DOHH2 (cell line): Measurements from ENCODE around the gene ZFPL1.
"Not testable (repeated sequence)": the region's sequence is repeated elsewhere in the genome, so short reads cannot be mapped to it uniquely, and the experiment has no call there.

Source experiments
- H3F3A ChIP-seq: fragments of 200-600 bp; sonication (generic), shearing (Covaris generic); 2 replicates; pipeline ENCODE4 v1.6.0; 2016; ENCODE audit warnings: antibody characterized with exemption, mild to moderate bottlenecking; ENCODE audit not compliant: control insufficient read depth, insufficient read depth
- H3K27ac ChIP-seq: fragments of 200-600 bp; sonication (generic); 2 replicates; pipeline ENCODE4 v1.5.1; 2014; ENCODE audit warnings: low read depth, mild to moderate bottlenecking, low read length, moderate library complexity
- H3K27me3 ChIP-seq: fragments of 200-600 bp; sonication (generic); 2 replicates; pipeline ENCODE4 v1.6.1; 2014; ENCODE audit warnings: mild to moderate bottlenecking, low read length, mixed read lengths; ENCODE audit not compliant: control insufficient read depth
- H3K36me3 ChIP-seq: fragments of 200-600 bp; sonication (generic); 2 replicates; pipeline ENCODE4 v1.6.1; 2014; ENCODE audit warnings: mild to moderate bottlenecking, low read length, moderate library complexity, mixed read lengths; ENCODE audit not compliant: control insufficient read depth
- H3K4me1 ChIP-seq: fragments of 200-600 bp; sonication (generic); 2 replicates; pipeline ENCODE4 v1.6.1; 2014; ENCODE audit warnings: mild to moderate bottlenecking, low read length, mixed read lengths; ENCODE audit not compliant: control insufficient read depth
- H3K4me2 ChIP-seq: fragments of 200-600 bp; sonication (generic); 2 replicates; pipeline ENCODE4 v1.6.0; 2014; ENCODE audit warnings: mild to moderate bottlenecking, low read length, moderate library complexity
- H3K4me3 ChIP-seq: fragments of 200-600 bp; sonication (generic); 2 replicates; pipeline ENCODE4 v1.5.1; 2014; ENCODE audit warnings: mild to moderate bottlenecking, low read length, mixed read lengths
- H3K79me2 ChIP-seq: fragments of 200-600 bp; sonication (generic); 2 replicates; pipeline ENCODE4 v1.6.1; 2014; ENCODE audit warnings: mild to moderate bottlenecking, low read length, mixed read lengths; ENCODE audit not compliant: control insufficient read depth
- H3K9me2 ChIP-seq: fragments of 200-600 bp; sonication (generic); replicated peaks from 2 replicates; pipeline ENCODE4 v1.6.1; 2014; ENCODE audit warnings: mild to moderate bottlenecking, low read length, mixed read lengths; ENCODE audit not compliant: control insufficient read depth
- H3K9me3 ChIP-seq: fragments of 200-600 bp; sonication (generic); 2 replicates; pipeline ENCODE4 v1.6.1; 2014; ENCODE audit warnings: antibody characterized with exemption, low read length, mixed read lengths; ENCODE audit not compliant: control insufficient read depth, insufficient read depth
- H4K20me1 ChIP-seq: fragments of 200-600 bp; sonication (generic); 2 replicates; pipeline ENCODE4 v1.6.0; 2014; ENCODE audit warnings: low read depth, mild to moderate bottlenecking, antibody characterized with exemption, low read length, moderate library complexity; ENCODE audit not compliant: control insufficient read depth, insufficient read depth
- CTCF ChIP-seq: fragments of 200-600 bp; sonication (generic); IDR thresholded peaks from one replicate; pipeline ENCODE4 v1.5.1; 2014; ENCODE audit warnings: antibody characterized with exemption, mild to moderate bottlenecking, low read depth, low read length; ENCODE audit not compliant: poor library complexity, severe bottlenecking
- EZH2phosphoT487 ChIP-seq: fragments of 200-600 bp; sonication (generic); IDR thresholded peaks from 2 replicates; pipeline ENCODE4 v1.6.1; 2017; ENCODE audit warnings: borderline replicate concordance, mild to moderate bottlenecking, antibody characterized with exemption, low read length, moderate library complexity, mixed read lengths

The ZFPL1 gene

GRCh38 chr11:65116370-65117205 lies 32.6 kb downstream of the ZFPL1 start:
- Histone ChIP-seq H3K4me1 (peaks cover 74% of the 10 kb centered on the region), H3K79me2 (peaks cover 77% of the 10 kb centered on the region), H3K36me3 (peaks cover 76% of the 10 kb centered on the region), H3F3A (peaks cover 45% of the 10 kb centered on the region), H3K4me2 (peak overlapping the region; percentile 91), H3K9me2 (no peaks in the 10 kb centered on the region), H3K27ac (peak overlapping the region; percentile 80), H3K27me3 (no peaks in the 10 kb centered on the region), H3K4me3 (peak overlapping the region; percentile 85), H3K9me3 (no peaks in the 10 kb centered on the region), H4K20me1 (peaks cover 3% of the 10 kb centered on the region; the same call in 1 of the 2 replicates)
- TF ChIP-seq CTCF (no peak), EZH2phosphoT487 (no peak)

GRCh38 chr11:65117206-65118096 lies 33.4 kb downstream of the ZFPL1 start, which contains the start of gene ZNHIT2:
Gene ZNHIT2, minus strand, starts transcription at chr11:65117701. Its CDS starts 48 bp downstream, at chr11:65117653.
- H3K9me3 ChIP-seq, result no peaks in the 10 kb centered on the region
- peak within 1 kb of the TSS; percentile 91 for H3K4me2 ChIP-seq
- TF ChIP-seq CTCF (peak; percentile 83), EZH2phosphoT487 (no peak)
- H3F3A ChIP-seq, result peaks cover 45% of the 10 kb centered on the region
- H3K27ac ChIP-seq, result peak within 1 kb of the TSS; percentile 86
- peak within 1 kb of the TSS; percentile 85 for H3K4me3 ChIP-seq
- H3K9me2 ChIP-seq, result no peaks in the 10 kb centered on the region
- peaks cover 80% of the 10 kb centered on the region for H3K79me2 ChIP-seq
- peaks cover 74% of the 10 kb centered on the region for H3K4me1 ChIP-seq
- peaks cover 3% of the 10 kb centered on the region; the same call in 1 of the 2 replicates for H4K20me1 ChIP-seq
- H3K27me3 ChIP-seq, result no peaks in the 10 kb centered on the region
- peaks cover 81% of the 10 kb centered on the region for H3K36me3 ChIP-seq

GRCh38 chr11:65118097-65118837 lies 34.2 kb downstream of the ZFPL1 start:
- H3F3A ChIP-seq, result peaks cover 42% of the 10 kb centered on the region
- peaks cover 87% of the 10 kb centered on the region for H3K36me3 ChIP-seq
- H3K27ac ChIP-seq, result peak overlapping the region; percentile 86

GRCh38 chr11:65118891-65119669 lies 35.1 kb downstream of the ZFPL1 start:
- not testable (repeated sequence) for H3K27me3 ChIP-seq, H3K9me2 ChIP-seq, H3K4me3 ChIP-seq, H4K20me1 ChIP-seq, H3K9me3 ChIP-seq
- H3K79me2 ChIP-seq, result peaks cover 82% of the 10 kb centered on the region
- peaks cover 36% of the 10 kb centered on the region for H3F3A ChIP-seq
- H3K4me1 ChIP-seq, result peaks cover 71% of the 10 kb centered on the region
- peak overlapping the region; percentile 86 for H3K4me2 ChIP-seq
- peak overlapping the region; percentile 86 for H3K27ac ChIP-seq
- peaks cover 85% of the 10 kb centered on the region for H3K36me3 ChIP-seq

More at GRCh38 chr11:65118097-65118837, 34.2 kb downstream of the ZFPL1 start:
- peak overlapping the region; percentile 44 for H3K4me3 ChIP-seq
- no peaks in the 10 kb centered on the region for H3K27me3 ChIP-seq
- H3K9me3 ChIP-seq, result no peaks in the 10 kb centered on the region
- H3K4me2 ChIP-seq, result peak overlapping the region; percentile 46
- H3K9me2 ChIP-seq, result no peaks in the 10 kb centered on the region
- peaks cover 73% of the 10 kb centered on the region for H3K4me1 ChIP-seq
- TF ChIP-seq CTCF (no peak), EZH2phosphoT487 (no peak)
- H4K20me1 ChIP-seq, result peaks cover 3% of the 10 kb centered on the region; the same call in 1 of the 2 replicates
- H3K79me2 ChIP-seq, result peaks cover 82% of the 10 kb centered on the region
